SJSA1 (cell line): Measurements from ENCODE around the gene RIBC1. TPM values are rescaled to one million over a fixed set of nuclear protein-coding genes. Genes with fewer than 3 reads are reported as not detected.
"Not testable (repeated sequence)": the region's sequence is repeated elsewhere in the genome, so short reads cannot be mapped to it uniquely, and the experiment has no call there.

Experiments
- DNase-seq, 2 experiments: peaks; one replicate each; pipeline ENCODE4 v3.0.0-alpha.2; 2015 to 2020; ENCODE audit warnings: low spot score in 2 of 2, low read depth in 1 of 2
- H3K27ac ChIP-seq: fragments of 250-450 bp; sonication (Bioruptor Pico); 2 replicates; pipeline ENCODE4 v1.5.1; 2020; ENCODE audit warnings: mild to moderate bottlenecking, moderate library complexity
- H3K27me3 ChIP-seq: fragments of 250-450 bp; sonication (Bioruptor Pico); replicated peaks from 2 replicates; pipeline ENCODE4 v1.5.1; 2020; ENCODE audit warnings: mild to moderate bottlenecking, moderate library complexity
- H3K36me3 ChIP-seq: fragments of 250-450 bp; sonication (Bioruptor Pico); 2 replicates; pipeline ENCODE4 v1.5.1; 2020; ENCODE audit warnings: mild to moderate bottlenecking
- H3K4me1 ChIP-seq: fragments of 250-450 bp; sonication (Bioruptor Pico); replicated peaks from 2 replicates; pipeline ENCODE4 v1.6.1; 2021; ENCODE audit warnings: mild to moderate bottlenecking
- H3K4me3 ChIP-seq: fragments of 250-450 bp; sonication (Bioruptor Pico); 2 replicates; pipeline ENCODE4 v1.5.1; 2020; ENCODE audit warnings: mild to moderate bottlenecking
- H3K9me3 ChIP-seq: fragments of 250-450 bp; sonication (Bioruptor Pico); replicated peaks from 2 replicates; pipeline ENCODE4 v1.5.1; 2020; ENCODE audit warnings: mild to moderate bottlenecking
- total RNA-seq: library from RNA; depleted of rRNA; stranded (reverse); fragments of >200 nt; shearing (Covaris generic); gene quantifications from 2 replicates; pipeline ENCODE4 v1.2.3, GENCODE V29; 2014; rRNA removed

Gene RIBC1
- 0.39 and 2.5 TPM in 2 replicates for total RNA-seq

DNA sequence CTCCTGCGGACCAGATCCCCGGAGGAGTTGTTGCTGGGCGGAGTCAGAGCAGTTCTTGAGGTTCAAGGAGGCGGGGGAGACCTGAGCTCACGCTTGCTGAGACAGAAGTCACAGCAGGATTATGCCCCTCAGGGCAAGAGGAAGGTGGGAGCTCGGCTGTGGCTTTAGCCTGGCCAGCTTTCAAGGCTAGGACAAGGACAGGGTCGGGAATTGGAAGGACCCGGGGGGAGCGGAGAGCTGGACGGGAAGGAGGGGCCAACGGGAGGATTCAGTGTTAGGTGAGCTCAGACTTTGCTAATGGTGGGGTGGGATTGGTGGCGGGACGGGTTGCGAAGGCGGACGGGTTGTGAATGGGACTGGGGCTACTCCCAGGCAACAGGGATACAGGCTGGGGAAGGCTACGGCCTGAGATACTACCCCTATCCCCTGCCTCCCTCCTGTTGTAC, at the start of gene RIBC1:
Gene RIBC1, plus strand, starts transcription at position 13 of the 446 bp plus-strand sequence. CDS start 3,404 bp downstream, outside the sequence.
- no peak for DNase-seq
- H3K36me3 ChIP-seq: peaks cover 10% of the 10 kb centered on the region
- H3K27ac ChIP-seq: peak within 1 kb of the TSS; percentile 97
- no peaks in the 10 kb centered on the region for H3K27me3 ChIP-seq
- H3K9me3 ChIP-seq: no peaks in the 10 kb centered on the region
- peaks cover 9% of the 10 kb centered on the region for H3K4me1 ChIP-seq
- H3K4me3 ChIP-seq: peak within 1 kb of the TSS; percentile 91

DNA sequence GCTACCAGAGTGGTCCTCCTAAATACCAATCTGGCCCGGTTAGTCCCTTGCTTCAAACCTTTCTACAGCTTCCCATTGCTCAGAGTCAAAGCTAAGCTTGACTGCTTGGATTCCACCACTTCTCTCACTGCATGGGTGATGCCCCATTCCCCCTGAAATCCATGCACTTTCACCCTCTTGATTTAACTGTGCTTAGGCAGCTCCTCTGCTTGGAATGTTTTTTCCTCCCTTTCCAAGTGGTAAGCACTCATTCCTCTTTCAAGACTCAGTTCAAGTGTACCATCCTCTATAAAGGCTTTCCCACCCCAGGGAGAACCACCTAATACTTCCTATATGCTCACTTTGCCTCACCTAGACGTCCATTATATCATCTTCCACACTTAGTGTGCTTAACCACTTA, 49.4 kb upstream of the RIBC1 start:
- Histone ChIP-seq H3K4me1 (no peaks in the 10 kb centered on the region), H3K27me3 (no peaks in the 10 kb centered on the region), H3K9me3 (no peaks in the 10 kb centered on the region), H3K27ac (no peak overlapping the region), H3K4me3 (no peak overlapping the region), H3K36me3 (peaks cover 3% of the 10 kb centered on the region)
- DNase-seq: no peak

DNA sequence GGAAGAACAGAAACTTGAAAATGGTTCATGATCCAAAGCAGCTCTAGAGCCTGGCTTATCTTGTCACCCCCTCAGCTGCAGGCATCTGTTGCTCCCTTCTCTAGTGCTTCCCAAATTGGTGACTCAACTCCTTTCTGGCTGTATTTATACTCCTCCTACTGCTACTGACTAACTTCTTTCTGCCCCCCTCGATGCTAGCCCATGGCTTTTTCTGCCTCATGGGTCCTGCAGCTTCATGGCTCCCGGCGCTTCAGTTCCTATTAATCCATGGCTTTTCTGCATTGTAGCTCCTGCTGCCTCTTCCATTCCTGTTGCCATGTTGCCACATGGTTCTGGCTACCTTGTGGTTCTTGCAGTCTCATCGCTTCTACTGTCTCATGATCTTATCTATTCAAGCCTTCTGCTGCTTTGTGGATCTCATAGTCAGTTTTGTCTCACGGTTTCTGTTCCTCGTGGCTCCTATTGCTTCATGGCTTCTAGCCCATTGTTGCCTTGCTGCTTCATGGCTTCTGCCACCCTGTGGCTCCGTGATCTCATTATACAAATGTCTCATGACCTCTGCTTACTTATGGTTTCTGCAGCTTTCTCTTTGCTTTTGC, 48.4 kb upstream of the RIBC1 start:
- no peak overlapping the region for H3K4me3 ChIP-seq
- H3K4me1 ChIP-seq: no peaks in the 10 kb centered on the region
- H3K36me3 ChIP-seq: peaks cover 11% of the 10 kb centered on the region
- no peak overlapping the region for H3K27ac ChIP-seq
- no peaks in the 10 kb centered on the region for H3K9me3 ChIP-seq
- no peak for DNase-seq
- H3K27me3 ChIP-seq: no peaks in the 10 kb centered on the region

DNA sequence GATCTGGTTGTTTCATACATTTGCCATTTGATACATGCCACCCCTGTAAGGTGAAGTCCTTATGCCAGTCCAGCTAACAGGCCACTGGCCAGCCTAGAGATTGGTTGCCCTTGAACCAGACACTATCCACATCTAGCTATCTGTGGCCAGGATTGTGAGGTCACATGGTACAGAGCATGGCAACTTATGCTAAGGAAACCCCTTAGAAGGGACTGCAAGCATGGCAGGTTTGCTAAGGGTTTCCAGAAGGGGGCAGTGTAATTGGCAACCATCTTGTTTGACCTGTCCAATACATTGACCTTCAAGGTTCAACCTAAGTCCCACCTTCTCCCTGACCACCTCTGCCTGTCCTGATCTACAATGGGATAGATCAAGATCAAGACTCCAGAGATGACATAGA, 47.8 kb upstream of the RIBC1 start:
- no peak for DNase-seq
- Histone ChIP-seq H3K4me1 (no peaks in the 10 kb centered on the region), H3K4me3 (no peak overlapping the region), H3K9me3 (no peaks in the 10 kb centered on the region), H3K36me3 (peaks cover 16% of the 10 kb centered on the region), H3K27me3 (no peaks in the 10 kb centered on the region), H3K27ac (no peak overlapping the region)

DNA sequence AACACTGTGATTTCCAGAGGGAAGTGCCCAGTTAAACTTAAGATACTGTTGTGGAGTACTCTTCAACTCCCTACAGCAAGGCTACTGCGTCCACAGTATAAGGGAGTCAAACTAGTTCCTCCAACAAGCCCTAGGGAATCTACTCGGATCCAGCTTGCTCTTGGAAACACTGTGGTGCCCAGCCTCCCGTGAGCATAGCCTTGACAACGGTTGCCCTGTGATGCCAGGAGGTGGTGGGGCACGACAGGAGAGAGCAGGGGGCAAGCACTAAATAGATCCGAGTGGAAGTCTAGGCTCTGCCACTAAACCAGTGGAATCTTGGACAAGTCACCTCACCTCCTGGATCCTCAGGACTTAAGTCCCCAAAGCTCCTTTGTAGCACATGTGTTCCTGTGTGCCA, 45.8 kb upstream of the RIBC1 start:
- H3K36me3 ChIP-seq: peaks cover 28% of the 10 kb centered on the region
- H3K4me3 ChIP-seq: no peak overlapping the region
- no peaks in the 10 kb centered on the region for H3K4me1 ChIP-seq
- H3K27ac ChIP-seq: no peak overlapping the region
- no peaks in the 10 kb centered on the region for H3K27me3 ChIP-seq
- no peak for DNase-seq
- no peaks in the 10 kb centered on the region for H3K9me3 ChIP-seq

DNA sequence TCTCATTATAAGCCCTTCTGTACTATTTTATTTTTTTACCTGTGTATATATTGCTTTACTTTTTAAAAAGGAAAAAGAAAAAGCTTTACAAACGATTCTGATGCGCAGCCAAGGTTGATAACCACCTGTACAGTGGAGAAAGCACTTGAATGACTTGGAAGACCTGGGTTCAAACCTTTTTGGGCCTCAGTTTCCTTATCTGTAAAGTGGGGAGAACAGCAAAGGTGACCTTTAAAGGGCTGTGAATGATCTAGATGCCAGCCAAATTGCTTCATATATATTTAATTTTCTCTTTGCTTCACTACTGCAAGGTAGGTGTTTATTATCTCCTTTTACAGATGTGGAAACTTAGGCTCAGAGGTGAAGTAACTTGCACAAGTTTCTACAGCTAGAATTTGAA, 45.2 kb upstream of the RIBC1 start:
- Histone ChIP-seq H3K27ac (no peak overlapping the region), H3K27me3 (no peaks in the 10 kb centered on the region), H3K9me3 (no peaks in the 10 kb centered on the region), H3K4me3 (no peak overlapping the region), H3K4me1 (no peaks in the 10 kb centered on the region), H3K36me3 (peaks cover 34% of the 10 kb centered on the region)
- DNase-seq: no peak

DNA sequence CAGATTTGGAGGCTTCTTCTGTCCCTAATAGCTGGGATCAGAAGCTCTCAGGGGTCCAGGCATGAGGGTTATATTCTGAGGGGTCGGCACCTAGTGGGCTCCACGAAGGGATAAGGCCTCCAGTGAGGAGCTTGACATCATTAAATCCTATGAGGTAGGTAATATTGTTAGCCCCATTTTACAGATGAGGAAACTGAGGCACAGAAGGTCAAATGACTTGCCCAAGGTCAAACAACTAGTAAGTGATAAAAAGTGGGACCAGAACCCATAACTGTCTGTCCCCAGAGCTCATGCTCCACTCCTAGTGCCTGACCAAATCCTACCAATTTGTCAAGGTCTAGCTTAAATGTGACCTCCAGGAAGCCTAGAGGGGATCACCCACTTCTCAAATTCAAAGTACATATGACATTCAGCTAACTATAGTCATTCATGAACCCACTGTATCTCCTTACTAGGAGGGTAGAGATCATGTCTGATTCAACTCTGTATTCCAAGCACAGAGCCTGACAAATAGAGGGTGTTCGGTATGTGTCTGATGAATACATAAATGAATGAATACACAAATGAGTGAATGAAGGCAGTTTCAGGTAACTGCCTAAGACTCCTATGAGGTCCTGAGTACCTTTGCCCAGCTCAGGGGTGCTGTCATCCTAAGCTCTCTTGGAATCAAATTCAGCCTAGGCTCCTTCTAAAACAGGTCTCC, 43.5 kb upstream of the RIBC1 start:
- H3K27me3 ChIP-seq: no peaks in the 10 kb centered on the region
- H3K27ac ChIP-seq: no peak overlapping the region
- DNase-seq: no peak
- no peak overlapping the region for H3K4me3 ChIP-seq
- H3K36me3 ChIP-seq: peaks cover 42% of the 10 kb centered on the region
- H3K4me1 ChIP-seq: no peaks in the 10 kb centered on the region
- H3K9me3 ChIP-seq: no peaks in the 10 kb centered on the region

DNA sequence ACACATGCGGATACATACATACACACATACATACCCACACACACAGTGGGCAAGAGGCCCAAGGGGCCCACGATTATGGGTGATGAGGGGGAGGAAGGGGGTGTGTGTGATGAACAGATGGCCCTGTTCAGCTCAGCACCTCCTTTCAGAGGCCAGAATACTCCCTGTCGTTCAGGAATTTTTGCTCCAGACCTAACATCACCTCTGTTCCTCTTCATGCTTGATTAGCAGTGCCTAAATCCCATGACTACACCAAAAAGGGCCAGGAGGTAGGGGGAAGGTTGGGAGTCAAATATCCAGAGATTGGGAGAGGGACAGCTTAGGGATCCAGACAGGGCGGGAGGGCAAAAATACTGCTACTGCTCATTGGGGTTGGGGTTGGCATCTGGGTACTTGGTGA, 42.9 kb upstream of the RIBC1 start:
- H3K36me3 ChIP-seq: peaks cover 42% of the 10 kb centered on the region
- no peak overlapping the region for H3K27ac ChIP-seq
- H3K9me3 ChIP-seq: no peaks in the 10 kb centered on the region
- H3K27me3 ChIP-seq: no peaks in the 10 kb centered on the region
- no peak for DNase-seq
- no peaks in the 10 kb centered on the region for H3K4me1 ChIP-seq
- no peak overlapping the region for H3K4me3 ChIP-seq

DNA sequence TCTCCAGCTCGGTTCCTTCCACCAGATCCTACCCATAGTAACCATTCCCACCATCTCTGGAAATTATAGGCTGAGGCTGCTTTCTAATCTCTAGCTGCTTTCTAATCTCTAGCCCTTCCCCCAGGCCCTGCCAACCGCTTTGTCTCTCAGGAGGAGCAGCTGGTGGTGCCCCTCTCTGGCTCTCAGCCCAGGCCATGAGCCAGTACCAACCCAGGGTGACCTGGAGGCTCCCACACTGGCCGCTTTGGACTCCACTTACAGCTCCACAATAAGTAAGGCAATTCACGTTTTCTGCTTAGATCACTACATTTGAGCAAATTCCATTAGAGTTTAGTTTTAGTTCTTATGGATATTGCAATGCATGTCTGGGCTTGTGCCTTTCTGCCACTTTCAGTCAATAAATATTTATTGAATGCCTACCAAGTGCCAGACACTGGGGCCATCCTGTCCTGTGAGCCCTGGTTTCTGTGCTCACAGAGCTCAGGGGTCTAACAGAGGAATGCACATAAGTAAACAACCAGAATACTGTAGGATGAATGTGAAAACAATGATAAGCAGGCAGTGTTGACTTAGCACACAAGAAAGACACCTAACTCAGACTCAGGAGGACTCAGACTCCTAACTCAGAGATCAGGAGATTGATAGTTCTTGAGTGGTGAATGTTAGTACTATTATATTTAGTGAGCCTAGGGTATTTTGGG, 39.1 kb upstream of the RIBC1 start:
- Histone ChIP-seq H3K36me3 (peaks cover 43% of the 10 kb centered on the region), H3K27ac (no peak overlapping the region), H3K4me1 (no peaks in the 10 kb centered on the region)

DNA sequence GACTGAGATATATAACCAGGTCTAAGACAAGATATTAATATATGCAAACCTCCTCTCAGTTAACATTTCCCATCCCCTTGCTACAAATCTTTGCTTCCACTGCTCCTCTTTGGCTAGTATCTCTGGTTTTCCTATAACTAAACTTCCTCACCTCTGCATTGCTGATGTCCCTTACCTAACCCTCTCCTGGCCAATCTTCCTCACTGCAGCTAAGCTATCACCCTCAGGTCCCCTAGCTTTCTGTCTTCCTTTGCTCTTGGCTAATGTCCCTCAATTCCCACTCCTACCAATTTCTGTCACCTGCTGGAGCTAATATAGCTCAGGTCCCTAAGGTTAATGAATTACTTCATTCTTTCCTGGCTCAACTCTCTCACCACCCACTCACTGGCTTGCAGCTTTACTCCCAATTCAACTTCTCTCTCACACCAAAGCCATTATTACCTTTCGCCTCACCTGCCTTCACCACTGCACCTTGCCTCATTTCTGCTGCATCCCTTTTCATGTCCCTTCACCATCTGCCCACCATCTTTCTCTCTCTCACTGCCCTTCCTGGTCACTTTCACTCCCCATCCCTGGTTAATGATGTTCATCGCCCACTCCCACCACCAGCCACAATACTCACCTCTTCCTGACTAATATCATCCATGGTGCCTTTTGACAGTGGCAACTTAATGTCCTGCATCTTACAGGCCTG, 26.9 kb upstream of the RIBC1 start:
- Histone ChIP-seq H3K4me1 (no peaks in the 10 kb centered on the region), H3K36me3 (peaks cover 29% of the 10 kb centered on the region), H3K27me3 (no peaks in the 10 kb centered on the region), H3K9me3 (no peaks in the 10 kb centered on the region), H3K27ac (no peak overlapping the region), H3K4me3 (no peak overlapping the region)
- DNase-seq: no peak

More for the DNA sequence above, 39.1 kb upstream of the RIBC1 start:
- DNase-seq: no peak
- Histone ChIP-seq H3K4me3 (no peak overlapping the region), H3K27me3 (no peaks in the 10 kb centered on the region), H3K9me3 (no peaks in the 10 kb centered on the region)

DNA sequence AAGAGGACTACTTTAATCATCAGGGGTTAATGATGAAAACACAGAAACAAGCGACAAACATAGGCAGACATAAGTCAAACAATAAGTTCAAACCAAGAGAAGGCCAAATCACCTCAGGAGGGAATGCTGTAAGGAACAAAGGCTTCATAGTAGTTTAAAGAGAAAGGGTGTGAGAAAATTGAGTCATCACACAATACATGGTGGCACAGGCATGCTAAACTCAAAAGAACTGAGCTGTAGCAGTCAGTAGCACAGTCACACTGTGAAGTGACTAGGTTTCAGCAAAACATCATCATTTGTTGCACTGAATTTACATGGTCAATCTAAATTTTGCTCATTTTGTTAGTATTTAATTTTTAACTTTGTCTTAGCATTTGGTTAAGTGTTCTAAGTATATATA, 24.5 kb upstream of the RIBC1 start:
- Histone ChIP-seq H3K4me3 (no peak overlapping the region), H3K36me3 (peaks cover 36% of the 10 kb centered on the region), H3K27ac (no peak overlapping the region), H3K9me3 (no peaks in the 10 kb centered on the region), H3K27me3 (no peaks in the 10 kb centered on the region), H3K4me1 (no peaks in the 10 kb centered on the region)
- DNase-seq: no peak

DNA sequence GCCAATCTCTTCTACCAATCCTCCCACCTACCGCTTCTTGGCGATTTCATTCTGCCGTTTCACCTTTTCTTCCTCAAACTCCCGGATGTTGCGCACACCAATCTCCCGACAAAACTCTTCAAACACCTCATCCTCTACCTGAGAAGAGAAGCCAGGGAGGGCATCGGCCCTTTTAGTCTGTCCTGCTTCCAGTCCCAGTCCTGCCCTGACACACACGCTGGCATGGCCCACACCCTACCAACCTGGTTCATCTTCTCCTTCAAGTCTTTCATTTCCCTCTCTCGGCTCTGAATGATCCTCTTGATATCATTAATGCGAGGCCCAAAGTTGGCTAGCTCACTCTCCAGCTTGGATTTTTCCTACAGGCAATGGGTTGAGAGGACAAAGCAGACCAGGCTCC, 19.1 kb upstream of the RIBC1 start:
- no peaks in the 10 kb centered on the region for H3K9me3 ChIP-seq
- H3K27ac ChIP-seq: no peak overlapping the region
- no peak overlapping the region for H3K4me3 ChIP-seq
- H3K4me1 ChIP-seq: no peaks in the 10 kb centered on the region
- H3K36me3 ChIP-seq: peaks cover 63% of the 10 kb centered on the region
- H3K27me3 ChIP-seq: no peaks in the 10 kb centered on the region
- DNase-seq: no peak

DNA sequence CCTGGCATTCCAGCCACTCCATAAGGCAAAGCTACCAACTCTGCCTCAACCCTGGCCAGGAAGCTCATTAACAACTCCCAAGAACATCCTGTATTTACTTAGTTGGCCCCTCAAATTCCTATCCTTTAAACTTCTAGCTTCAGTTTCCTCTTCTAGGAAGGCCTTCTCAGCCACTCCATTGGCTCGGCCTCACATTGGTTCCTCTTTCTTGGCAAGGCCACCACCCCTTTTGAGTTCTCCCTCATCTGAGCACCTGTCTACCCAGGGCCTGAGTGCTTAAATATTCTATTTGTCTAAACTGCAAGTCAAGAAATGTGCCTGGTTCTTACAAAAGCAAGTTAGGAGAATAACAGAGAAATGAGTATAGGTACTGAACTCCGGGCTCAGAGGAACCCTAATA, 10.2 kb upstream of the RIBC1 start:
- no peaks in the 10 kb centered on the region for H3K27me3 ChIP-seq
- peaks cover 43% of the 10 kb centered on the region for H3K36me3 ChIP-seq
- no peak for DNase-seq
- no peak overlapping the region for H3K27ac ChIP-seq
- no peaks in the 10 kb centered on the region for H3K9me3 ChIP-seq
- no peak overlapping the region for H3K4me3 ChIP-seq
- H3K4me1 ChIP-seq: no peaks in the 10 kb centered on the region

DNA sequence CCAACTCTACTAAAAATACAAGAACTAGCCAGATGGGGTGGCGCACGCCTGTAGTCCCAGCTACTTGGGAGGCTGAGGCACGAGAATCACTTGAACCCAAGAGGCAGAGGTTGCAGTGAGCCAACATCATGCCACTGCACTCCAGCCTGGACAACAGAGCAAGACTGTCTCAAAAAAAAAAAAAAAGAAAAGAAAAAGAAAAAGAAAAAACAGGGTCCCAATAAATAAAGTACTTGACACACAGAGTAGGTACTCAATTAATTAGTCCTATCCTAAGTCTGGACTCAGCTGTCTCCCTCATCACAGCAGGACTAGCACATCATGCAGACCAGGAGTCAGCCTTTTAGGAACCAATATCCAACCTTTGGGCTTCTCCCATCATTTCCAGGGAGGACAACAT, 2.3 kb upstream of the RIBC1 start:
- H3K27ac ChIP-seq, DNase-seq, H3K27me3 ChIP-seq, H3K4me3 ChIP-seq, H3K9me3 ChIP-seq, H3K4me1 ChIP-seq: not testable (repeated sequence)
- H3K36me3 ChIP-seq: peaks cover 10% of the 10 kb centered on the region
